Panc1 (cell line): ENCODE measurements around the gene SLC39A10. TPM values are rescaled to one million over a fixed set of nuclear protein-coding genes. Genes with fewer than 3 reads are reported as not detected.

Source experiments
- ATAC-seq: fragments of 200-7000 bp; cut with Tn5 transposase; 2 replicates; pipeline ENCODE4 v1.9.1; 2020; ENCODE audit warnings: mild to moderate bottlenecking, moderate library complexity
- BruUV-seq: library from RNA; stranded (reverse); fragments of 400-500 nt; replicated peaks from 2 replicates; lab custom pipeline; 2021; lab: Mats Ljungman, UMichigan
- CTCF ChIA-PET: fragments of 300-600 bp; sonication (Branson Sonifier 250); formaldehyde crosslinking; loops from one replicate; lab custom pipeline; 2022; ENCODE audit warnings: antibody characterized with exemption; lab: Charles Lee
- POLR2A ChIA-PET: fragments of 300-600 bp; sonication (Branson Sonifier 250); formaldehyde crosslinking; loops from one replicate; lab custom pipeline; 2022; ENCODE audit warnings: antibody characterized with exemption; lab: Charles Lee
- DNase-seq: peaks from one replicate; pipeline ENCODE4 v3.0.0-alpha.2; 2010; ENCODE audit warnings: low read depth, low spot score
- H3K27ac ChIP-seq: 2 replicates; pipeline ENCODE4 v1.5.1; 2011; ENCODE audit warnings: mild to moderate bottlenecking, low read length, inconsistent platforms
- H3K27me3 ChIP-seq: fragments of 200-500 bp; sonication (Bioruptor generic); 2 replicates; pipeline ENCODE4 v1.6.0; 2014; ENCODE audit warnings: low read length, inconsistent platforms; ENCODE audit not compliant: control insufficient read depth, insufficient read depth
- H3K36me3 ChIP-seq: fragments of 200-500 bp; sonication (Bioruptor generic); 2 replicates; pipeline ENCODE4 v1.5.1; 2014; ENCODE audit warnings: inconsistent platforms, mild to moderate bottlenecking, low read length, moderate library complexity; ENCODE audit not compliant: control insufficient read depth, insufficient read depth
- H3K4me1 ChIP-seq: 2 replicates; pipeline ENCODE4 v1.5.1; 2011; ENCODE audit warnings: inconsistent platforms, mild to moderate bottlenecking, low read length, moderate library complexity; ENCODE audit not compliant: control insufficient read depth, insufficient read depth
- H3K4me3 ChIP-seq, 2 experiments: 2 replicates each; pipeline ENCODE4 v1.5.1; 2011 to 2012; ENCODE audit warnings: low read depth in 2 of 2, low read length in 2 of 2, mild to moderate bottlenecking in 2 of 2, inconsistent platforms in 1 of 2, moderate library complexity in 1 of 2
- H3K9me3 ChIP-seq: fragments of 200-500 bp; sonication (Bioruptor generic); 2 replicates; pipeline ENCODE4 v1.5.1; 2014; ENCODE audit warnings: low read depth, mild to moderate bottlenecking, inconsistent platforms, low read length, moderate library complexity; ENCODE audit not compliant: control insufficient read depth, insufficient read depth
- CTCF ChIP-seq: fragments of 450-650 bp; IDR thresholded peaks from 2 replicates; pipeline ENCODE4 v1.5.1; 2017; ENCODE audit warnings: mild to moderate bottlenecking
- POLR2AphosphoS5 ChIP-seq: IDR thresholded peaks from 2 replicates; pipeline ENCODE4 v1.6.1; 2012; ENCODE audit warnings: mild to moderate bottlenecking, low read depth, low read length, moderate library complexity
- REST ChIP-seq, 2 experiments: IDR thresholded peaks; 2 replicates each; pipeline ENCODE4 v1.6.1; 2011 to 2012; ENCODE audit warnings: low read depth in 2 of 2, control low read depth in 1 of 2, low read length in 1 of 2, mild to moderate bottlenecking in 1 of 2, moderate library complexity in 1 of 2; ENCODE audit not compliant: insufficient read depth in 1 of 2
- SIN3A ChIP-seq: IDR thresholded peaks from 2 replicates; pipeline ENCODE4 v1.6.1; 2012; ENCODE audit warnings: low read depth, mild to moderate bottlenecking, low read length, moderate library complexity, borderline replicate concordance; ENCODE audit not compliant: insufficient read depth
- TCF7L2 ChIP-seq: IDR thresholded peaks from 2 replicates; pipeline ENCODE4 v1.6.1; 2011; ENCODE audit warnings: mild to moderate bottlenecking, low read depth, low read length, inconsistent platforms
- in situ Hi-C: cut with HindIII; loops from 2 replicates; pipeline ENCODE4 v1.10.0; 2016; ENCODE audit warnings: low sequenced_read_pairs, low pct_unique_long_range_greater_than_20kb
- intact Hi-C: fragments of 100-400 bp; cut with micrococcal nuclease; formaldehyde crosslinking; loops from one replicate; pipeline ENCODE4 v1.10.0; 2022; ENCODE audit not compliant: unreplicated experiment
- total RNA-seq: library from RNA; stranded (reverse); gene quantifications from one replicate; pipeline ENCODE4 v1.2.1, GENCODE V29; 2021; ENCODE audit not compliant: unreplicated experiment

SLC39A10 gene
- total RNA-seq, 1 experiment from 2014 or later, result 45.9 TPM

DNA sequence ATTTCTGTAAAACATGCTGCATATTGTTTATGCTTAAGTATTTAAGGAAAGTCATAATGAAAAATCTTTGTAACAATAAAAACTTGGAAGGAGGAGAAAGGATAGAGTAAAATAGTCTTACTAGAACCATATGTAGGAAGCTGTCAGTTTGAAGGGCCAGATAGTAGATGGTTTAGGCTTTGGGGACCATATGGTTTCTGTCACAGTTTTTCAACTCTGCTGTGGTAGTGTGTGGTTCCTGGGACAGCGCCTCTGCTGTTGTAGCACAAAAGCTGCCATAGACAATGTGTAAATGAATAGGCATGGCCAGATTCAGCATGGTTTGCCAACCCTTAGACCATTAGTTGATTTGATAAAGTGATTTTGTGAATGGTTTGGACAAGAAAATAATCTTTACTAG, 75.5 kb downstream of the SLC39A10 start:
- BruUV-seq, result no TSS peak
- intact Hi-C loops, result no loop called here
- H3K27ac ChIP-seq, result no peak overlapping the region
- H3K36me3 ChIP-seq, result no peaks in the 10 kb centered on the region
- in situ Hi-C loops, result no loop called here
- no peak for TF ChIP-seq REST (IDR thresholded peaks at IDR 0.05; ENCODE audit: insufficient read depth in 1 of 2, low read depth in 2 of 2, low read length in 1 of 2)
- no peak for TF ChIP-seq TCF7L2
- TF ChIP-seq POLR2AphosphoS5, result no peak
- no peak for TF ChIP-seq SIN3A
- TF ChIP-seq CTCF, result no peak
- POLR2A ChIA-PET, result no interaction called here
- no peak for DNase-seq
- no peaks in the 10 kb centered on the region for H3K9me3 ChIP-seq
- H3K4me1 ChIP-seq, result no peaks in the 10 kb centered on the region
- CTCF ChIA-PET, result no interaction called here
- ATAC-seq, result no peak
- no peaks in the 10 kb centered on the region for H3K27me3 ChIP-seq
- no peak overlapping the region for H3K4me3 ChIP-seq

DNA sequence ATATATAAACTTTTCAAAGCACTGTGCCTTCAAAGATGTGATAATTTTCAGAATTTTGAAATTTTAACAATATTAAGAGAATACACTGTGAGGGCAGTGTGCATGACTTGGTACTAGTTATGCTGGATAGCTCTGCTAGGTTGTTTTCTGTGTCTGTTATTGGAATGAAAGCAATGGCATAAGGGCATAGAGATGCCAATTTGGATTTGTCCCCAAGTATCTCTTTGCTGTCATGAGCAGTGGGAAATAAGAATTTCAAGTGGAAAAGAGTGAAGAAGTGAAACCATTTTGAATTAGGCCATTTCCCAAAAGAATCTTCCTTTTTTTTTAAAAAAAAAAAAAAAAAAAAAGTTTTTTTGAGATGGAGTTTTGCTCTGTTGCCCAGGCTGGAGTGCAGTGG, 76.8 kb downstream of the SLC39A10 start:
- Histone ChIP-seq H3K4me1 (no peaks in the 10 kb centered on the region), H3K4me3 (no peak overlapping the region), H3K9me3 (no peaks in the 10 kb centered on the region), H3K27ac (no peak overlapping the region), H3K36me3 (no peaks in the 10 kb centered on the region), H3K27me3 (no peaks in the 10 kb centered on the region)
- TF ChIP-seq TCF7L2 (no peak), REST (IDR thresholded peaks at IDR 0.05; ENCODE audit: insufficient read depth in 1 of 2, low read depth in 2 of 2, low read length in 1 of 2) (no peak), CTCF (no peak), POLR2AphosphoS5 (no peak), SIN3A (no peak)
- no peak for ATAC-seq
- CTCF ChIA-PET, result no interaction called here
- intact Hi-C loops (no loop called here), in situ Hi-C loops (no loop called here)
- POLR2A ChIA-PET, result no interaction called here
- no TSS peak for BruUV-seq
- no peak for DNase-seq
